Ovary (tissue), 3 donors: Measurements from ENCODE around the gene IRAK1.

ENCODE experiments used
- CTCF ChIP-seq, 3 donors: fragments of 450-650 bp in 2 of 3; fragments of 200-600 bp in 1 of 3; IDR thresholded peaks; one replicate each; pipeline versions ENCODE4 v1.5.1 to v1.8.0; 2016 to 2022; ENCODE audit warnings: antibody characterized with exemption in 3 of 3, mild to moderate bottlenecking in 1 of 3
- POLR2A ChIP-seq: fragments of 450-650 bp; IDR thresholded peaks from one replicate; pipeline ENCODE4 v1.6.1; 2017; ENCODE audit warnings: antibody characterized with exemption, mild to moderate bottlenecking, moderate library complexity
- donor health status: DM: no; HTN: no; CAD: no.

GRCh38 chrX:153974003-153974725 lies 45.5 kb downstream of the IRAK1 start:
- TF ChIP-seq POLR2A (no peak), CTCF (IDR thresholded peaks at IDR 0.05) (no peak)
